ENCODE data around the gene AKT1S1. TPM values are rescaled to one million over a fixed set of nuclear protein-coding genes. Genes with fewer than 3 reads are reported as not detected.

AKT1S1 gene
- total and polyA plus RNA-seq, 2 of the 13 experiments (the other 11 are each of a cell fraction or from before 2014, with no cell fraction given): 13.5 to 27.8 TPM

GRCh38 chr19:49866933-49867782 is 10.0 kb downstream of the AKT1S1 start, which contains the start of gene PNKP (continued):
- TF ChIP-seq ZNF512B (CRISPR knock-in tag; IDR thresholded peaks at IDR 0.05; ENCODE audit: borderline replicate concordance): no peak
- TF ChIP-seq ZNF614 (CRISPR knock-in tag; IDR thresholded peaks at IDR 0.05; ENCODE audit: borderline replicate concordance): no peak
- peak; percentile 92; the same call in 1 of the 2 replicates for TF ChIP-seq THAP9 (CRISPR knock-in tag; IDR thresholded peaks at IDR 0.05; ENCODE audit: borderline replicate concordance)
- 0 out of 2 replicates have a peak, but pooled peaks have one; percentile 14 for TF ChIP-seq ZNF138 (CRISPR knock-in tag; IDR thresholded peaks at IDR 0.05; ENCODE audit: low read depth)
- TF ChIP-seq ZNF160 (CRISPR knock-in tag; IDR thresholded peaks at IDR 0.05): peak; percentile 65; the same call in 1 of the 2 replicates
- TF ChIP-seq ELF1 (CRISPR knock-in tag; IDR thresholded peaks at IDR 0.05): peak; percentile 81
- no peak for TF ChIP-seq ZNF530 (CRISPR knock-in tag; IDR thresholded peaks at IDR 0.05; ENCODE audit: low read depth)
- TF ChIP-seq GTF3A (CRISPR knock-in tag; conservative IDR thresholded peaks at IDR 0.05): peak; percentile 76; the same call in 1 of the 2 replicates
- no peak for TF ChIP-seq ZNF225 (CRISPR knock-in tag; IDR thresholded peaks at IDR 0.05)
- no peak; the same call in 1 of the 2 replicates for TF ChIP-seq SAFB2 (CRISPR knock-in tag; IDR thresholded peaks at IDR 0.05; ENCODE audit: borderline replicate concordance, low read depth)
- peak; percentile 26; the same call in 1 of the 2 replicates for TF ChIP-seq CREBL2 (CRISPR knock-in tag; IDR thresholded peaks at IDR 0.05; ENCODE audit: borderline replicate concordance)
- peak; percentile 60; the same call in 1 of the 2 replicates for TF ChIP-seq AKAP8 (CRISPR knock-in tag; IDR thresholded peaks at IDR 0.05)
- TF ChIP-seq GLI4 (CRISPR knock-in tag; IDR thresholded peaks at IDR 0.05; ENCODE audit: borderline replicate concordance): peak; percentile 71; the same call in 1 of the 2 replicates
- TF ChIP-seq DMTF1 (CRISPR knock-in tag; IDR thresholded peaks at IDR 0.05): no peak
- TF ChIP-seq ASH2L (IDR thresholded peaks at IDR 0.05; ENCODE audit: insufficient read length, low read depth, low read length): peak; percentile 93
- TF ChIP-seq FOXA3 (CRISPR knock-in tag; IDR thresholded peaks at IDR 0.05): peak; percentile 5; the same call in 1 of the 2 replicates
- no peak for TF ChIP-seq ZNF780A (CRISPR knock-in tag; IDR thresholded peaks at IDR 0.05)
- no peak for TF ChIP-seq HBP1 (CRISPR knock-in tag; IDR thresholded peaks at IDR 0.05; ENCODE audit: low read depth)
